ENCODE data around the gene C10orf67.
"Not testable (repeated sequence)": the region's sequence is repeated elsewhere in the genome, so short reads cannot be mapped to it uniquely, and the experiment has no call there.

The C10orf67 gene

GRCh38 chr10:23362069-23362830, 17.7 kb upstream of the C10orf67 start:
- no peak for FAIRE-seq

DNA sequence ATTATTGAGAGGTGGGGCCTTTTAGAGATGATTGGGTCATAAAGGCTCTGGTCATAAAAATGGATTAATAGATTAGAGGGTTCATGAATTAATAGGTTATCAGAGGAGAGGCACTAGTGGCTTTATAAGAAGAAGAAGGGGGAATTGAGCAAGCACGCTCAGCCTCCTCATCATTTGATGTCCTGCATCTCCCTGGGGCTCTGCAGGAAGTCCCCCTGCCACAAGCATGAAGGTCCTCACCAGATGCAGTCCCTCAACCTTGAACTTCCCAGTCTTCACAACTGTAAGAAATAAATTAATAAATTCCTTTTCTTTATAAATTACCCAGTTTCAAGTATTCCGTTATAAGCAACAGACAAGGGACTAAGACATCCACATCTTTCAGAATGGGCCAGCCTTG, 17.1 kb upstream of the C10orf67 start:
- FAIRE-seq = no peak

GRCh38 chr10:23359692-23360380, 15.2 kb upstream of the C10orf67 start:
- FAIRE-seq = no peak

DNA sequence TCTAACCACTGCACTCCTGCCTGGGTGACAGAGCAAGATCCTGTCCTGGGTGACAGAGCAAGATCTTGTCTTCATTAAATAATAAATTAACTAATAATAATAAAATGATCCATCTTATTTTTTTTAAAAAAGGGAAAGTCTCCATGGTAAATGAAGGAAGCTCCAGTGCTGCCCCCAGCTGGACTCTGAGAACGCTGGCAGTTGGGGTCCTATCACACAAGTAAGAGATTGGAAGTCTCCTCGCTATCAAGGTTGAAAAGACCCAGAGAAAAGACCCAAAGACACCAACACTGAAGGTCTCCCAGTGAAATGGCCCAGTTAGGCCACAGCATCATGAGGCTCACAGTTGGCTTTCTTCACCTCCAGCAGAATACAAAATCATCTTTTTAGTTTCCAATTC, 13.8 kb upstream of the C10orf67 start:
- no peak for FAIRE-seq

GRCh38 chr10:23354630-23355279, 10.2 kb upstream of the C10orf67 start:
- FAIRE-seq = no peak

DNA sequence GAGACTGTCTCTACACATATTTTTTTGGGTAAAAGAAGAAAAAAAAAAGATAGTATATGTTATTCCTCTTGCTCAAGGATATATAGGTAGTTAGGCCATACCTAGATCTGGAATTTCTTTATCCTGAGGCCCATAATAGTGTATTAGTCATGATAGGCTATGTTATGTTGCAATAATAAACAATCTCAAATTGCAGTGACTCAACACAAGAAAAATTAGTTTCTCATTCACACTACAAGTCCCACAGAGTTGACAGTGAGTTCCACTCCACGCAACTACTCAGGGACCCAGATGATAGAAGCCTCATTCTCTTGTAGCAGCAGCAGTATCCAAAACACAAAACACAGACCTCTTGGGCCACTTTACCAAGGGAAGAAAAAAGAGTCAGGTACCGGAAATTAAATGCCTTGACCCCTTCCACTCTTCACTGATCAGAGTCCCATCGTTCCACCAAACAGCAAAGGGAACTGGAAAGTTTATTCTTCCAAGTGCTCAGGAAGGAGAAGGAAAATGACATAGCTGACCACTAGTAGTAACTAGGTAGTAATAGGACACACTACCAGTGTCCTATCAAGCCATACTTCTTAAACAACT, 7.4 kb upstream of the C10orf67 start:
- FAIRE-seq = no peak

DNA sequence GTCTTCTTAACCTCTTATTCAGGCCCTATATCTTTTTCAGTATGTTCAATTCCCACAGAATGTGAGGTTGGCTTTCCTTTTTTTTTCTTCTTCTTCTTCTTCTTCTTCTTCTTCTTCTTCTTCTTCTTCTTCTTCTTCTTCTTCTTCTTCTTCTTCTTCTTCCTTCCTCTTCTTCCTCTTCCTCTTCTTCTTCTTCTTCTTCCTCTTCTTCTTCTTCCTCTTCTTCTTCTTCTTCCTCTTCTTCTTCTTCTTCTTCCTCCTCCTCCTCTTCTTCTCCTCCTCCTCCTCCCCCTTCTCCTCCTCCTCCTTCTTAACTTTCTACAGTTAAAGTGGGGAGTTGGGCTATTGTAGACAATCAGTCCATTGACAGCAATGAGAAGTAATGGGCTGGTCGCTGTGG, 6.1 kb upstream of the C10orf67 start:
- FAIRE-seq = not testable (repeated sequence)

DNA sequence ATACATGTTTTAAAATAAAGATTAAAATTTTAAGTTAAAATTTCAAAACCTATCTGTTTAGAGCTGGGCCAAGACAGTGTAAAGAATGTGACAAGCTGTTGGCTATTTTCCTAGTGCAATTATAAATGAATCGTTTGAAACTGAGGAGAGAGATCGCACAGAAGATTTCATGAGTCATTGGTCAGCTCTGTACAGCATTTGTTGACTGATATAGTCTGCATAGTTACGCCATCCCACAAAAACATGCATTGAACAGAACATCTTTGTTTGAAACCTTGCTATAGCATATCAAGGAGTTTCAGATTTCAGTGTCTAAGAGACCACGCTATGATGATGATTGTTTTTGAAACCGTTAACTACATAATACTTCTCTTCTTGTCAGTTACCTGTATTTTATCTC, 1.3 kb upstream of the C10orf67 start:
- FAIRE-seq = no peak

GRCh38 chr10:23343591-23344240, 881 bp downstream of the C10orf67 start:
- FAIRE-seq = no peak

GRCh38 chr10:23342213-23342884, 2.2 kb downstream of the C10orf67 start:
- FAIRE-seq = no peak

GRCh38 chr10:23341004-23341403, 3.6 kb downstream of the C10orf67 start:
- no peak for FAIRE-seq

DNA sequence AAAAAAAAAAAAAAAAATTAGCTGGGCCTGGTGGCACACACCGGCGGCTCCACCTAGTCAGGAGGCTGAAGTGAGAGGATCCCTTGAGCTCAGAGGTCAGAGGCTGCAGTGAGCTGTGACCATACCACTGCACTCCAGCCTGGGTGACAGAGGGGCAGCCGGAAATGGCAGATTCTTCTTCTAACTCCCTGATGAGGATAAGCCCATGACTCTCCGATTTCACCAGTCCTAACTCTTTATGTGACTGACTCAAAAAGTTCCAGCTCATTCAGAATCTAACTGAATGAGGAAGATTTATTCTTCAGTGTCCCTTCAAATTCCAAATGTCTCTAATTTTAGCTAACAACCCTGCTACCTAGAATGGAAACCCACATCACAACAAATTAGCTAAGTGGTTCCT, 4.2 kb downstream of the C10orf67 start:
- FAIRE-seq = no peak

DNA sequence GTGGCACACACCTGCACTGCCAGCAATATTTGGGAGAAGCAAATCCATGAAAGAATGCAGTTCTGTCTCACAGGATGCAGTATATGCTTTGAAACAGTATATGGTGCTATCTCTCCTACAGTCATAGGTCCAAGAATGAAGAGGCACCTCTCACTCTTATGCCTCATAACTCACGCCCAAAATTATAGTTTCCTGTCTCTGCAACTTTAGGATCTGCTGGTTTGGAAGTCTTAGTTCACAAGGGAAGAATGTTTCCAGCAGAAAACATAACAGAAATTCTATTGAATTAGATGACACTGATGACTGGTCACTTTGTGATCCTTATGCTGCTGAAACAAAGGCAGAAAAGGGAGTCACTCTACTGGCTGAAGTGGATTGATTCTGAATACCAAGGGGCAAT, 5.7 kb downstream of the C10orf67 start:
- FAIRE-seq = no peak

DNA sequence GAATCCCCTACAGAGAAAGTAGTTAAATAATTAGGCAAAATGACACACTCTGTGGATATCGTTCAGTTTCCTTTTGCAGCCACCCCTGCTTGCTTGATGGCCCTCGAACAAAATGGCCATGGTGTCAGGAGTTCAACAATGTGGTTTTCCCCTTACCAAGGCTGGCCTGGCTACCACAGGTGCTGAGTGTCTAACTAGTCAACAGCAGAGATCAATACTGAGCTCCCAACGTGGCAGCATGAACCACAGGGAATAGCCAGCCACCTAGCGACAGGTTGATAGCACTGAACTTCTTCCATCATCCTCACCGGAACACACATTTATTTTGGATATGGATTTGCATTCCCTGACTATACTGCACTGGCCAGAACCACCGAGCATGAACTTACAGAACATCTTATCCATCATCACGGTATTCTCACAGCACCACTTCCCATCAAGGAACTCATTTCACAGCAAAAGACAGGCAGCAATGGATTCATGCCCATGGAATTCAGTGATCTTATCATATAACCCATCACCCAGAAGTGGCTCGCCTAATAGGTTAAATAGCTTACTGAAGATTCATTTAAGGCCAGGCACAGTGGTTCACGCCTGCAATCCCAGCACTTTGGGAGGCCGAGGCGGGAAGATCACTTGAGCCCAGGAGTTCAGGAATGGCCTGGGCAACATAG, 6.3 kb downstream of the C10orf67 start:
- no peak for FAIRE-seq

GRCh38 chr10:23337616-23338015, 7.0 kb downstream of the C10orf67 start:
- FAIRE-seq = no peak

DNA sequence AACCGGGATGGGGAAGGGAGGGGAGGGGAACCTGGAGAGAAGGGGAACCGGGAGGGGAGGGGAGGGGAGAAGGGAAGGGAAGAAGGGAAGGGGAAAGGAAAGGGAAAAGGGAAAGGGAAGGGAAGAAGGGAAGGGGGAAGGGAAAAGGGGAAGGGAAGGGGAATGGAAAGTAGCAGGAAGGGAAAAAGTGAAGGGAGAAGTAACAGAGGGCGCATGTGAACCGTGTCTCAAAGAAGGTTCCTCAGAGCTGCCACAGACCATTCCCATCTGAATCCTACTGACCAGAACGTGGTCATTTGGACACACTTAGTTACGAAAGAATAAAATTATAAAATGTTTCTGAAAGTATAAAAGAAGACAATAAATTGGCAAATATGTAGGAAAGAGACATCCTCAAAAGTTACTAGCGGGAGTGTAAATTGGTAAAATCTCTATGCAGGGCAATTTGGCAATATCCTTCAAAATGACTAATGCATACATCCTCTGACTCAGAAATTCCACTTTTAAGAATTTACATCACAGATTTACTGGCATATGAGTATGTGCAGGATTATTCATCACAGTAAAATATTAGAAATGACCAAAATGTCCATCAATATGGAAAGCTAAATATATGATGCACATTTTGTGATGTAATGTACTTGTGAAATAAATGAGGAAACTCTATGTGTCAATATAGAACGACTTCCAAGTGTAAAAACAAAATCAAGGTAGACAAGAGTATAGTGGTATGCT, 12.9 kb downstream of the C10orf67 start:
- no peak for FAIRE-seq

DNA sequence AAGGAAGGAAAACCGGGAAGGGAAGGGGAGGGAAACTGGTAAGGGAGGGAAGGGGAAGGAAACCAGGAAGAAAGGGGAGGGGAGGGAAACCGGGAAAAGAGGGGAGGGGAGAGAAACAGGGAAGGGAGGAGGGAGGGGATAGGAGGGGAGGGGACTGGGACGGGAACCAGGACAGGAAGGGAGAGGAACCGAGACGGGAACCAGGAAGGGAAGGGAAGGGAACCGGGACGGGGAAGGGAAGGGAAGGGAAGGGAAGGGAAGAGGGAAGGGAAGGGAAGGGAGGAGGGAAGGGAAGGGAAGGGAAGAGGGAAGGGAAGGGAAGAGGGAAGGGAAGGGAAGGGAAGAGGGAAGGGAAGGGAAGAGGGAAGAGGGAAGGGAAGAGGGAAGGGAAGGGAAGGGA, 13.6 kb downstream of the C10orf67 start:
- no peak for FAIRE-seq

DNA sequence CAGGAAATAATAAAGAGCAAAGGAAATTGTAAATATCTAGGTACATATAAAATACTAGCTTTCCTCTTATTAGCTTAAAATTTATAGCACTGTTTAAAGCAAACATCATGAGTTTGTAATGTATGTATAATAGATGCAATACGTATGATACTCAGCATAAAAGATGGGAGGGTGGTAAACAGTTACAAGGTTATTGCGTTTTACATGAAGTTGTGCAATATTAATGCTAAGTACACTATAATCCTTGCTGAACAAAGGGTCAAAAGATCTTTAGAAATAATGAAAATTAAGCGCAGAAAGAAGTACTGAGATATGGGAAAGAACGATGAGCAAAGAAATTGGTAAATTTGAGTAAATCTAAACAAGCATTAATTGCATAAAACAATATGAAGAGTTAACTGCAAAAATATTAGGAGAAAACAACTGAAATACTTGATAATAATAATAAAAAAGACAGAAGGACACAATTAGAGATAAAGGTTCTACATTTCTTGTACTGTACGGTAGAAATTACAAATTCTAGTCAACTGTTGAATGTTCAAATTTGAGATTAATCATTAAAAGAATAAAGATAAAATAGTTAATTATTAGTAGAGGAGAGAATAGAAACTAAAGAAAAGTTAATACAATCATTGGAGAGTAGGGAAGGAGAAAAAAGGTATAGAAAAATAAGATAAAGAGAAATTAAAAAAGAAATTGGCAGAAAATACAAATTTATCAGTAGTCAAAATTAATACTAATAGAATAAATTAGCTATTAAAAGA, 17.9 kb downstream of the C10orf67 start:
- FAIRE-seq = no peak

- no peak for FAIRE-seq
Observed at GRCh38 chr10:23325132-23325531, 19.5 kb downstream of the C10orf67 start.

GRCh38 chr10:23324351-23324750, 20.2 kb downstream of the C10orf67 start:
- no peak for FAIRE-seq

All from endometrium (tissue), 2 donors.